ENCODE results near the gene ITIH3. TPM values are rescaled to one million over a fixed set of nuclear protein-coding genes. Genes with fewer than 3 reads are reported as not detected.

Gene ITIH3
- total and polyA plus RNA-seq, 4 donors = 0.92 to 6.2 (median 3.0) TPM

Small RNA genes lying within 50 kb of the gene (small RNA-seq; reads per million reads assigned to genes)
- not detected for gene MIR8064 (ENCODE audit: low replicate concordance)
- gene MUSTN1 (ENCODE audit: low replicate concordance) = not detected

Other genes starting within 250 kb of the ITIH3 start
- gene PBRM1, start 108.9 kb upstream of the ITIH3 start, total RNA-seq = 100 to 1,000 TPM in 1 of 2 donors, 10 to 100 TPM in 1; 71.9 to 105 TPM
- 10 to 100 TPM; 35.9 to 46.9 TPM for gene PBRM1, start 108.9 kb upstream of the ITIH3 start, polyA plus RNA-seq (ENCODE audit: insufficient read length in 2 of 2)
- gene GNL3, start 108.8 kb upstream of the ITIH3 start, total RNA-seq = 10 to 100 TPM; 63.7 to 74.7 TPM
- 10 to 100 TPM; 65.0 to 75.6 TPM for gene GNL3, start 108.8 kb upstream of the ITIH3 start, polyA plus RNA-seq (ENCODE audit: insufficient read length in 2 of 2)
- gene GLT8D1, start 89.0 kb upstream of the ITIH3 start, total RNA-seq = 100 to 1,000 TPM in 1 of 2 donors, 10 to 100 TPM in 1; 96.0 to 114 TPM
- gene GLT8D1, start 89.0 kb upstream of the ITIH3 start, polyA plus RNA-seq (ENCODE audit: insufficient read length in 2 of 2) = 100 to 1,000 TPM; 102 to 104 TPM
- 10 to 100 TPM; 56.0 to 82.0 TPM for gene SPCS1, start 88.7 kb upstream of the ITIH3 start, total RNA-seq
- 100 to 1,000 TPM; 148 to 150 TPM for gene SPCS1, start 88.7 kb upstream of the ITIH3 start, polyA plus RNA-seq (ENCODE audit: insufficient read length in 2 of 2)
- gene NEK4, start 23.9 kb upstream of the ITIH3 start, total RNA-seq = 10 to 100 TPM; 41.4 to 47.3 TPM
- 10 to 100 TPM; 30.8 to 35.4 TPM for gene NEK4, start 23.9 kb upstream of the ITIH3 start, polyA plus RNA-seq (ENCODE audit: insufficient read length in 2 of 2)
- under 1 TPM in 1 of 2 donors, not detected in 1; 0.44 TPM for gene ITIH1, start 17.2 kb upstream of the ITIH3 start, total RNA-seq
- under 1 TPM in 1 of 2 donors, not detected in 1; 0.15 TPM for gene ITIH1, start 17.2 kb upstream of the ITIH3 start, polyA plus RNA-seq (ENCODE audit: insufficient read length in 2 of 2)
- 10 to 100 TPM; 11.2 to 41.9 TPM for gene ITIH4, start 35.9 kb downstream of the ITIH3 start, total RNA-seq
- gene ITIH4, start 35.9 kb downstream of the ITIH3 start, polyA plus RNA-seq (ENCODE audit: insufficient read length in 2 of 2) = 10 to 100 TPM in 1 of 2 donors, 1 to 10 TPM in 1; 6.4 to 28.9 TPM
- 100 to 1,000 TPM in 1 of 2 donors, 1 to 10 TPM in 1; 4.5 to 189 TPM for gene MUSTN1, start 40.2 kb downstream of the ITIH3 start, total RNA-seq
- 10 to 100 TPM in 1 of 2 donors, under 1 TPM in 1; 0.65 to 14.2 TPM for gene MUSTN1, start 40.2 kb downstream of the ITIH3 start, polyA plus RNA-seq (ENCODE audit: insufficient read length in 2 of 2)
- gene STIMATE, start 102.8 kb downstream of the ITIH3 start, total RNA-seq = 10 to 100 TPM; 16.3 to 65.6 TPM
- gene STIMATE, start 102.8 kb downstream of the ITIH3 start, polyA plus RNA-seq (ENCODE audit: insufficient read length in 2 of 2) = 10 to 100 TPM; 20.4 to 24.0 TPM

Measured in spinal cord (tissue), 4 donors.